ENCODE data around the gene VPS37B. TPM values are rescaled to one million over a fixed set of nuclear protein-coding genes. Genes with fewer than 3 reads are reported as not detected.

The VPS37B gene
- total RNA-seq, 1 donor from 2014 or later: 25.4 TPM

DNA sequence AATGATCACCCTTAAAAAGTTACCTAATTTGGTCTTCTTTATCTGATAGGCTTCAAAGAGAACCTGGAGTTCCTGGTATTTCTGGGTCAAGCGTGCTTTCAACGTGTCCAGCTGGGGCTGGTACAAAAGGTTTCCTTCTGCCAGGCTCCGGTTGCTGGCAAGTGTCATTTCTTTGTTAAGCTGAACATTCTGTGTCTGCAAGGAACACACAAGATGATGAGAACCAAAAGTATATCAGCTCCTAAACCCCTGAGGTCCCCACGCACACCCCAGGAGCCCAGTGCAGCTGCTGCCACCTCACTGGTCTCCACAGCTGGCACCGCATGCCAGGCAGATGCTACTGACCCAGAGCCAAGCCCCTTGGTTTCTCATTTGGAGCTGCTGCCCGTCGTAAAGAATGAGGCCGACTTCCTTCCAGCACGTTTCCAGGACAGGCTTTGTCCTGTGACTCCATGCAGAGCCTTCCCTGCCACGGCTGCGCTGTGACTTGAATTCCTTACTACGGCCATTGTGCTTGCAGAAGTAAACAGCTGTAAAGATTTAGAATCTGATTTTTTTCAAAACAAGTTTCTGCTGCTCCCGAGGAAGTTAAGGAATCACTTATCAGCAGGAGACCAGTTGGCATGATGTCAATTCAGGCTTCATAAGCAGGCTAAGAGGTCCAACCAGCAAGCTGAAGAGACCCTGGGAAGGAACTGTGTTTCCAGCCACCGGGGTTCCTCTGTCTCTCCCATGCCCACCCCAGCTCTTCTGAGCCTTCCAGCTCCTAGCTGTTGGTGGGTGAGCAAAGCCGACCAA lies 24.9 kb downstream of the VPS37B start:
- intact Hi-C loops (cut with DNase I): no loop called here
- ATAC-seq: no peak
- no peak for DNase-seq (ENCODE audit: missing footprints)

- DNase-seq (ENCODE audit: missing footprints) (no peak), ATAC-seq (no peak)
- intact Hi-C loops (cut with DNase I): no loop called here
Measured at GRCh38 chr12:122870163-122870842, 25.6 kb downstream of the VPS37B start.

GRCh38 chr12:122869207-122869973 lies 26.5 kb downstream of the VPS37B start:
- DNase-seq (ENCODE audit: missing footprints) (peak; percentile 45), ATAC-seq (no peak)
- intact Hi-C loops (cut with DNase I): loop anchor here (10.0 kb wide), 1 partner anchor 365 kb away; the partner anchor contains the start of genes MPHOSPH9 and MTRFR

- intact Hi-C loops (cut with DNase I): loop anchor here (10.0 kb wide), 1 partner anchor 366 kb away; the partner anchor contains the start of genes MPHOSPH9 and MTRFR
- DNase-seq (ENCODE audit: missing footprints): no peak
- ATAC-seq: no peak
Measured at GRCh38 chr12:122868471-122869177, 27.3 kb downstream of the VPS37B start.

- peak; percentile 74 for DNase-seq (ENCODE audit: missing footprints)
Measured at GRCh38 chr12:122867691-122868461, 28.0 kb downstream of the VPS37B start.

DNA sequence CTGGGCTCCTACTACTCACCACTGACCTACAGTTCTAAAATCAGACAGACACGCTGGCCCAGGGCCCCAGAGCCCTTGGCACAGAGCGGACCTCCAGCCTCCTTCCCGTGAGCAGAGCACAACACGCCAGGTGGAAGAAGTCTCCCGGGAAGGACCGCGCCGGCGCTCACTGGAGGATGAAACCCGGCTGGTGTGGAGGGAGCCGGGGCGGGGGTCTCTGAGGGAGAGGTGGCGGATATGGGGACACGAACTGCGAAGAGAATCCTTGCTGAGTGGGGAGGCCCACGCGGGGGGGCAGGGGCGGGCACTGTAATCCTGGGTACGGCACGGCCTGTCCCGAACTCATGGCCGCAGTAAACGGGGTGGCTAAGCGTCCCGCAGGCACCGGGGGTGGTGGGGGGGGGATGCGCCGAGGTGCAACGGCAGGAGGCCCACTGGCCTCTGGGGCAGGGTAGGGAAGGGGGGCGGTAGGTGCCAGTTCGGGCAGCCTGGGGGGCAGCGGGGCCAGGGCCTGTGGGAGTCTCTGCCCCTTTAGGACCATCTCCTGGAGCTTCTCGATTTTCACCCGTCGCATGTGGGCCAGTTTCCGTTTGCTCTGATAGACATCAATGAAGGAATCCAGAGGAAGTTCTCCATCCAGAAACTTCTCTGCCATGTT lies 28.8 kb downstream of the VPS37B start:
- DNase-seq (ENCODE audit: missing footprints) (peak; percentile 60), ATAC-seq (peak; percentile 26)
- intact Hi-C loops (cut with DNase I): loop anchor here (1.0 to 10.0 kb wide), 2 partner anchors 21 to 368 kb away; partner anchors contain the start of genes MPHOSPH9 and MTRFR

More at GRCh38 chr12:122867691-122868461, 28.0 kb downstream of the VPS37B start:
- intact Hi-C loops (cut with DNase I): loop anchor here (10.0 kb wide), 1 partner anchor 367 kb away; the partner anchor contains the start of genes MPHOSPH9 and MTRFR
- ATAC-seq: peak; percentile 72

- DNase-seq (ENCODE audit: missing footprints) (peak; percentile 46), ATAC-seq (peak; percentile 17)
Measured at GRCh38 chr12:122866379-122866778, 29.5 kb downstream of the VPS37B start.

GRCh38 chr12:122865268-122866231 lies 30.4 kb downstream of the VPS37B start:
- ATAC-seq (peak; percentile 17), DNase-seq (ENCODE audit: missing footprints) (peak; percentile 76)
- intact Hi-C loops (cut with DNase I): loop anchor here (1.0 to 10.0 kb wide), 2 partner anchors 23 to 369 kb away; partner anchors contain the start of genes MPHOSPH9 and MTRFR

More at GRCh38 chr12:122866379-122866778, 29.5 kb downstream of the VPS37B start:
- intact Hi-C loops (cut with DNase I): loop anchor here (1.0 to 10.0 kb wide), 2 partner anchors 22 to 368 kb away; partner anchors contain the start of genes MPHOSPH9 and MTRFR

- DNase-seq (ENCODE audit: missing footprints) (no peak), ATAC-seq (no peak)
- intact Hi-C loops (cut with DNase I): loop anchor here (10.0 kb wide), 1 partner anchor 370 kb away; the partner anchor contains the start of genes MPHOSPH9 and MTRFR
Measured at GRCh38 chr12:122864894-122865253, 31.1 kb downstream of the VPS37B start.

- intact Hi-C loops (cut with DNase I): loop anchor here (10.0 kb wide), 1 partner anchor 372 kb away; the partner anchor contains the start of genes MPHOSPH9 and MTRFR
- ATAC-seq (no peak), DNase-seq (ENCODE audit: missing footprints) (peak; percentile 67)
Measured at GRCh38 chr12:122862872-122863701, 32.8 kb downstream of the VPS37B start.

DNA sequence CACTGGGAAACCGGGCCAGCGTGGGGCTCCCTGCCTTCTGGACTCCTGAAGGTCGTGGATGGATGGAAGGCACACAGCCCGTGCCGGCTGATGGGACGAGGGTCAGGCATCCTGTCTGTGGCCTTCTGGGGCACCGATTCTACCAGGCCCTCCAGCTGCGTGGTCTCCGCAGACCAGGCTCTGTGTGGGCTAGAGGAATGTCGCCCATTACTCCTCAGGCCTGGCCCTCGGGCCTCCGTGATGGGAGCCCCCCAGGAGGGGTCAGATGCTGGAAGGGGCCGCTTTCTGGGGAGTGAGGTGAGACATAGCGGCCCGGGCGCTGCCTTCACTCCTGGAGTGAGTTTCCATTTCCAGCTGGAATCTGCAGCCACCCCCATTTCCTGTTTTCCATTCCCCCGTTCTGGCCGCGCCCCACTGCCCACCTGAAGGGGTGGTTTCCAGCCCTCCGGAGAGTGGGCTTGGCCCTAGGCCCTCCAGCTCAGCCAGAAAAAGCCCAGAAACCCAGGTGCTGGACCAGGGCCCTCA lies 33.8 kb downstream of the VPS37B start:
- intact Hi-C loops (cut with DNase I): loop anchor here (10.0 kb wide), 1 partner anchor 373 kb away; the partner anchor contains the start of genes MPHOSPH9 and MTRFR
- DNase-seq (ENCODE audit: missing footprints) (peak; percentile 58), ATAC-seq (no peak)

DNA sequence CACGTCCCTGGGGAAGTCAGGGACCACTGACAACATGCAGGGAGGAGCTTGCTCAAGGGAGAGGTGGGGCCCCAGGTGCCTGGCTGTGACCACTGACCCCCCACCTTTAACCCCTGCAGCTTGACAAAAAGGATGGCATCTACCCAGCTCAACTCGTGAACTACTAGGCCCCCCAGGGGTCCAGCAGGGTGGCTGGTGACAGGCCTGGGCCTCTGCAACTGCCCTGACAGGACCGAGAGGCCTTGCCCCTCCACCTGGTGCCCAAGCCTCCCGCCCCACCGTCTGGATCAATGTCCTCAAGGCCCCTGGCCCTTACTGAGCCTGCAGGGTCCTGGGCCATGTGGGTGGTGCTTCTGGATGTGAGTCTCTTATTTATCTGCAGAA lies 34.3 kb downstream of the VPS37B start:
- ATAC-seq: no peak
- intact Hi-C loops (cut with DNase I): loop anchor here (10.0 kb wide), 1 partner anchor 373 kb away; the partner anchor contains the start of genes MPHOSPH9 and MTRFR
- peak; percentile 66 for DNase-seq (ENCODE audit: missing footprints)

- intact Hi-C loops (cut with DNase I): loop anchor here (1.0 to 10.0 kb wide), 2 partner anchors 91 to 374 kb away; partner anchors contain the start of genes MPHOSPH9 and MTRFR
- ATAC-seq (no peak), DNase-seq (ENCODE audit: missing footprints) (no peak)
Measured at GRCh38 chr12:122860854-122861586, 34.9 kb downstream of the VPS37B start.

Measured in Right ventricle myocardium inferior (tissue), 1 donor.